ENCODE data around the gene XPR1.
"Not testable (repeated sequence)": the region's sequence is repeated elsewhere in the genome, so short reads cannot be mapped to it uniquely, and the experiment has no call there.

Gene XPR1

DNA sequence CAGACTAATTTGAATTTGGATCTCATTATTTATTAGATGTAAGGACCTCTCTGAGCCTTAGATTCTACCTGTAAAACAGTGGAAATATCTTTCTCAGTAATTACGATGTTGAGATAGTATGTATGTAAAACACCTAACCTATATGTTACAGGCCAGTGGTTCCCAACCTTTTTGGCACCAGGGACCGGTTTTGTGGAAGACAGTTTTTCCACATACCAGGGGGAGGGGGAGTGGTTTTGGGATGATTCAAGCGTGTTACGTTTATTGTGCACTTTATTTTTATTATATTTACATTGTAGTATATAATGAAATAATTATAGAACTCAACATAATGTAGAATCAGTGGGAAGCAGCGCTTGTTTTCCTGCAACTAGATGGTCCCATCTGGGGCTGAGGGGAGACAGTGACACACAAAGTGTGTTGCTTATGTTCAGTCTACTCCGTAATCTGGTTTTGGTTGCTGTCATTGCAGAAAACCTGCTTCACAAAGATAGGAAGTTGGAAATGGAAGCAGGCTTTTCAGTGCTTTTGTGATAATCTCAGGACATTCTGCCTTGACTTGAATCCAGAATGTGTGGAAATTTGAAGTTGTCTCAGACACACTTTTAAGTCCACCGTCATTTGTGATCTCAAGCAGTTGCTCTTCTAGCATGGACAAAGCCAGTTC lies 12.8 kb downstream of the XPR1 start:
- no peak for DNase-seq

DNA sequence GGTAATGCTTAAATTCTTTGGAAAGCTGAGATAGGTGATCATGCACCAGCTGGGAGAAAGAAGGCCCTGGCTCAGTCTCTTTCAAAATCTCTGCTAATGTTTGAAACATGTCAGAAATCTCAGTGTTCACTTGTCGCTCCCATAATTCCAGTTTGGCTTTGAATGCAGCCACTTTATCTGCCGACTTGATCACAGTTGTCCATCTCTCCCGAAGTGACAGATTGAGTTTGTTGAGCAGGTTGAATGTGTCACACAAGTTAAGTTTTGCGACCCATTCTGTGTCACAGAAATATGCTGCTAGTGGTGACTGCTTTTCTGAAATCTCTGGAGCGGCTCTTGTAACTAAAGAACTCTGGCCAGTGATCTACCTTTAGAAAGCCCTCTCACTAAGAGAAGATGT lies 13.4 kb downstream of the XPR1 start:
- DNase-seq: not testable (repeated sequence)

DNA sequence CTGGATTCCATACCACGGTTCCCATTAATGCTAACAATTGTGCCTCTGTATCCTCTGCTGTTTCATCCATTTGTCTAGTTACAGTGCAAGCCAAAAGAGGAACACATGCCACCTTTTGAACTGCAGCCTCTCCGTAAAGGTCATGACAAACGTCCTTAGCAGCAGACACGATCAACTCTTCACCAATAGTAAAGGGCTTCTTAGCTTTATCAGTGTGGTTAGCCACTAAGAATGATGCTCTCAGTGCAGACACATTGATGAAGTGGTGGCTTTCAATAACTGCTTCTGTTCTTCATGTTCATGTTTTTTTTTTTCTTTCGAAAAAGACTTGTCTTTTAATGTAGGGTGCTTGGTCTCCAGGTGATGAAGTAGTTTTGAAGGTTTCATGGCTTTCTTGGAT lies 14.3 kb downstream of the XPR1 start:
- DNase-seq: no peak

- no peak for DNase-seq
These were observed 14.7 kb downstream of the XPR1 start for GRCh38 chr1:180646547-180646946.

DNA sequence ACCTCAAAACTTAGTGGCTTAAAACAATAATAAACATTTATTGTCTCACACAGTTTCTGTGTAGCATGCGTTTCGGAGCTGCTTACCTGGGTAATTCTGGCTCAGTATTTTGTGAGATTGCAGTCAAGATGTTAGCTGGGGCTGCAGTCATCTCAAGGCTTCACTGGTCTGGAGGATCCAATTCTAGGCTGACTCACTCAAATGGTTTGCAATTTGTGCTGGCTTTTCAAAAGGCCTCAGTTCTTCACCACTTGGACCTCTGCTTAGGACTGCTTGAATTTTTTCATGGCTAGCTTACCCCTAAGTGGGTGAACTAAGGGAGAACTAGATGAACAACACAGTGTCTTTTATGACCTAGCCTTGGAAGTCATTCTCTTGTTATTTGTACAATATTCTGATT lies 21.0 kb downstream of the XPR1 start:
- no peak for DNase-seq

DNA sequence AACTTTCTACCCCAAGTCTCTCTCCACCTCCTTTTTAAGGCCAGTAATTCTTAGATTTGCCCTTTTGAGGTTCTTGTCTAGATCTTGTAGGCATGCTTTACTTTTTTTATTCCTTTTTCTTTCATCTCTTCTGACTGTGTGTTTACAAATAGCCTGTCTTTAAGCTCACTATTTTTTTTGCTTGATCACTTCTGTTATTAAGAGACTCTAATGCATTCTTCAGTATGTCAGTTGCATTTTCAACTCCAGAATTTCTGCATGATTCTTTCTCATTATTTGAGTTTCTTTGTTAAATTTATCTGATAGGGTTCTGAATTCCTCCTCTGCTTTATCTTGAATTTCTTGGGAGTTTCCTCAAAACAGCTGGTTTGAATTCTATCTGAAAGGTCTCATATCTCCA lies 30.9 kb downstream of the XPR1 start:
- DNase-seq: no peak

DNA sequence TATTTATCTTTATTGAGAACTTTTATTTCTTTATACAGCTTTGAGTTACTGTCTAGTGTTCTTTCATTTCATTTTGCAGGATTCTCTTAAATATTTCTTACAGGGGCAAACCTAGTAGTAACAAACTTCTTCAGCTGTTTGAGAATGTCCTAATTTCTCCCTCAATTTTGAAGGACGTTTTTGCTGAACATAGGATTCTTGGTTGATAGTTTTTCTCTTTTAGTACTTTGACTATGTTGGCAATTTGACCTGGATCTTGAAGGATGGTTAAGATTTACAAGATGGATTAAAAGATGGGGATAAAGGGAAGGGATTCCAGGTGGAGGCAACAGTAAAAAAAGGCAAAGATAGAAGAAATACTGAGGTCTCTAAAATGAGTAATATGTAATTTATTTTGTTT lies 38.9 kb downstream of the XPR1 start:
- DNase-seq: no peak

DNA sequence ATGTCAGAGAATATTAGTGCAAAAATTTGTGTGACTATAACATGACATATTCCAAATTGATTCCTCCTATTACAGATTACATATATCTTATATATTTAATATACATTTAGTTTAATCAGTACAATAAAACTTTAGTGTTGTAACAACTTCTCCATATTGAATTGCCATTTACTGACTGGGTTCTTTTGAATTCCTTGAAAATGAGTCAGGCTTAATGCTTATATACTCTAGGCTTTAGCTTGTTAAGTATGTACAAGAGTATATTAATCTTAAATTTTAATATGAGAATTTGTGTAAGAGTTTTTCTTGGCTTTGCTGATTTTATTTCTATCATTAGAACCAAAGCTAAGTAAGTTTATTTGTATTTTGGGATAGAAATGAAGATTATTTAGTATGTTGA lies 40.3 kb downstream of the XPR1 start:
- no peak for DNase-seq

- no peak for DNase-seq
These were observed 40.7 kb downstream of the XPR1 start for GRCh38 chr1:180672505-180672904.

GRCh38 chr1:180674603-180675530 lies 43.0 kb downstream of the XPR1 start:
- DNase-seq: no peak

DNA sequence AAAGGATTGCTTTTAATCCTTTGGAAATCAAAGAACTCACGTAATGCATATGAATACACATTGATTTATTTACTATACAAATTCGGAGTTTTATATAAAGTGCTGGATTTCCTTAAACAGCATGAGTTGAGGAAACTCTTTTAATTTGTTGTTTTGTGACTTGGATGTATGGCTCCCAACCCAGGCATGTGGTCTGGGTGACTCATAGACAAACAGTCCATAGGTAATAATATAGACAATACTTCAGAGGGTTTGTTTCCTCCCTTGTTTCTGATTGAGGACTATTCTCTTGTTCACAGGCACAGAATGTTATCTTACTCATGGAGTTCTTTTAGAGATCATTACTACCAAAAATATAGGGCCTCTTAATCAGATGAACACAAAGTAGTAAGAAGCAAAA lies 43.8 kb downstream of the XPR1 start:
- DNase-seq: no peak

DNA sequence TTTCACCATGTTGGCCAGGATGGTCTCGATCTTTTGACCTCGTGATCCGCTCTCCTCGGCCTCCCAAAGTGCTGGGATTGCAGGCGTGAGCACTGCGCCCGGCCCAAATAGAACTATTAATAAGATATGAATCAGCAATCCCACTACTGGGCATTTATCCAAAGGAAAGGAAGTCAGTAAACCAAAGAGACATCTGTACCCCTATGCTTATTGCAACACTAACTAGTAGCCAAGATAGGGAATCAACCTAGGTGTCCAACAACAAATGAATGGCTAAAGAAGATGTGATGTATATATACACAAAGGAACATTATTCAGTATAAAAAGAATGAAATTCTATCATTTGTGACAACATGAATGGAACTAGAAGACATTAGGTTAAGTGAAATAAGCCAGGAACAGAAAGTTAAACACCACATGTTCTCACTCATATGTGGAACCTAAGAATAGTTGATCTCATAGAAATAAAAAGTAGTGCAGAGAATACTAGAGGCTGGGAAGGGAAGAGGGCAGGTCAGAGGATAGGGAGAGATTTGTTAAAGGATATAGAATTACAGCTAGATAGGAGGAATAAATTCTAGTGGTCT lies 48.8 kb downstream of the XPR1 start:
- no peak for DNase-seq

DNA sequence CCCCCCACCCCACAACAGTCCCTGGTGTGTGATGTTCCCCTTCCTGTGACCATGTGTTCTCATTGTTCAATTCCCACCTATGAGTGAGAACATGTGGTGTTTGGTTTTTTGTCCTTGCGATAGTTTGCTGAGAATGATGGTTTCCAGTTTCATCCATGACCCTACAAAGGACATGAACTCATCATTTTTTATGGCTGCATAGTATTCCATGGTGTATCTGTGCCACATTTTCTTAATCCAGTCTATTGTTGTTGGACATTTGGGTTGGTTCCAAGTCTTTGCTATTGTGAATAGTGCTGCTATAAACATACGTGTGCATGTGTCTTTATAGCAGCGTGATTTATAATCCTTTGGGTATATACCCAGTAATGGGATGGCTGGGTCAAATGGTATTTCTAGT lies 51.3 kb downstream of the XPR1 start:
- not testable (repeated sequence) for DNase-seq

DNA sequence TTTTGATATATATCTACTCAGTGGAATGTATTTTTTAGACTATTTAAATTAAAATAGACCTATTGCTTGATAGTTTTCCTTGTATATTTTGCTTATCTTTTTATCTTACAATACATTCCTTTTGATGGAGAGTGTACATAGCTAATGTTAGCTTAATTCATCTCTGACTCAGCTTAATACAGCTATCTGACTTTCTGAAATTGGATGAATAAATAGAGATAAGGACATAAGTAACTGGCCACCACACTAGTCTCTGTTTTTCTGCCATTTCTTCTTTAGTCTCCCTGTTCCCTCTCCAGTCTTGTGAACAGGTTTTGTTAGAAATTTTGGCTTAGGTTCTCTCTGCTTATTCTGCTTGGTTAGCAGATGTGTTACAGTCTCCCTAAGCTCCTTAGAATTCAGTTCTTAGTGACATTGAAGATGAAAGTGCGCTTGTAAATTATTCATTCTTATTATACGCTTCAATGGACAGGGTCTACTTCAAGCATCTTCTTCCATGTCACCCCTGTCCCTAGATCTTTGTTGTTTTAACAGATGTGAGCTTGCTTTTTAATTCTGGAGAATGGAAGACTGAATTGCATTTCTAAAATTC lies 59.6 kb downstream of the XPR1 start:
- peak; percentile 47 for DNase-seq

DNA sequence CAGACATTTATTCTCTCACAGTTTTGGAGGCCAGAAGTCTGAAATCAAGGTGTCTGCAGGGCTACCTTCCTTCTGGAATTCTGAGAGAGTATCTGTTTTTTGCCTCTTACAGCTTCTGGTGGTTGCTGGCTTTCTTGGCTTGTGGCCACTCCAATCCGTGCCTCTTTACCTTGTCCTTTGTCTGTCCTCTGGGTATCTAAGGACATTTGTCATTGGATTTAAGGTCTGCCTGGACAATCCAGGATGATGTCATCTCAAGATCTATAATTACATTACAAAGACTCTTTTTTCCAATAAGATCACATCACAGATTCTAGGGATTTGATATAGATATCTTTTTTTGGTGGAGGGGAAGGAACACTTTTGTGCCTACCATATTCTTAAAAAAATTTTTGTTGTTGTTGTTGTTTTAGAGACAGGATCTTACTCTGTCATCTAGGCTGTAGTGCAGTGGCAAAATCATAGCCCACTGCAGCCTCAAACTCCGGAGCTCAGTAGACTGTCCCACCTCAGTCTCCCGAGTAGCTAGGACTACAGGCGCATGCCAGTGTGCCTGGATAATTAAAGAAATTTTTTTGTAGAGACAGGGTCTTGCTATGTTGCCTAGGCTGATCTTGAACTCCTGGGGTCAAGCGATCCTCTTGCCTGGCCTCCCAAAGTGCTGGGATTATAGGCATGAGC lies 61.9 kb downstream of the XPR1 start:
- DNase-seq: no peak

DNA sequence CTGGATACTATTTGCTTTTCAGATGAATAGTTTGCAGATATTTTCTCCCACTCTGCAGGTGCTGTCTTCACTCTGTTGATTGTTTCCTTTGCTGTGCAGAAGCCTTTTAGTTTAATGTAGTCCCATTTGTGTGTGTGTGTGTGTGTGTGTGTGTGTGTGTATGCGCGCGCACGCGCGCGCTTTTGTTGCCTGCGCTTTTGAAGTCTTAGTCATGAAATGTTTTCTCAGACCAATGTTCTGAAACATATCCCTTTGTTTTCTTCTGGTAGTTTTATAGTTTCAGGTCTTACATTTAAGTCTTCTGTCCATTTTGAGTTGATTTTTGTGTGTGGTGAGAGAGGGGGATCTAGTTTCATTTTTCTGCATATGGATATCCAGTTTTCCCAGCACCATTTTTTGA lies 63.5 kb downstream of the XPR1 start:
- no peak for DNase-seq

GRCh38 chr1:180696361-180696760 lies 64.5 kb downstream of the XPR1 start:
- no peak for DNase-seq

DNA sequence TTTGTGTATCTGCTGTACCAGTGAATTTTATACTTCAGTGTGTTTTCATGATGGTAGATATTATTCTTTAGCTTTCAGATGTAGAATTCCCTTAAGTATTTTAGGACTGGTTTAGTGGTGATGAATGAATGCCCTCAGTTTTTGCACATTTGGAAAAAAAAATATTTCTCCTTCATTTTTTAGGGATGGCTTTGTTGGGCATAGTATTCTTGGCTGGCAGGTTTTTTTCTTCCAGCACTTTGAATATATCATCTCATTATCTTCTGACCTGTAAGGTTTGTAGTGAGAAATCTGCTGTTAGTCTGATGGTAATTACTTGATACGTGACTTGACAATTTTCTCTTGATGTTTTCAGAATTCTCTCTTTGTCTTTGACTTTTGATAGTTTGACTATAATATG lies 66.8 kb downstream of the XPR1 start:
- no peak for DNase-seq

DNA sequence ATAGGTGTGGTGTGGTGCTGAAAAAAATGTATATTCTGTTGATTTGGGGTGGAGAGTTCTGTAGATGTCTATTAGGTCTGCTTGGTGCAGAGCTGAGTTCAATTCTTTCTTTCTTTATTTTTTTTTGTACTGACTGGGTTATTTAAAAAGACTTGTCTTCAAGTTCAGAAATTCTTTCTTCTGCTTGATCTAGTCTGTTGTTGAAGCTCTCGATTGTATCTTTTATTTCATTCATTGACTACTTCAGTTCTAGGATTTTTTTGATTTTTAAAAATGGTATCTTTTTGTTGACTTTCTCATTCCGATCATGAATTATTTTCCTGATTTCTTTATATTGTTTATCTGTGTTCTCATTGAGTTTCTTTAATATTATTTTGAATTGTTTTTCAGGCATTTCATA lies 70.6 kb downstream of the XPR1 start:
- DNase-seq: not testable (repeated sequence)

DNA sequence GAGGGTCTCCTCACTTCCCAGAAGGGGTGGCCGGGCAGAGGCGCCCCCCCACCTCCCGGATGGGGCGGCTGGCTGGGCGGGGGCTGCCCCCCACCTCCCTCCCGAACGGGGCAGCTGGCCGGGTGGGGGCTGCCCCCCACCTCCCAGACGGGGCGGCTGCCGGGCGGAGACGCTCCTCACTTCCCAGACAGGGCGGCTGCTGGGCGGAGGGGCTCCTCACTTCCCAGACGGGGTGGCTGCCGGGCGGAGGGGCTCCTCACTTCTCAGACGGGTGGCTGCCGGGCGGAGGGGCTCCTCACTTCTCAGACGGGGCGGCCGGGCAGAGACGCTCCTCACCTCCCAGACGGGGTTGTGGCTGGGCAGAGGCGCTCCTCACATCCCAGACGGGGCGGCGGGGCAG lies 78.9 kb downstream of the XPR1 start:
- DNase-seq: not testable (repeated sequence)

DNA sequence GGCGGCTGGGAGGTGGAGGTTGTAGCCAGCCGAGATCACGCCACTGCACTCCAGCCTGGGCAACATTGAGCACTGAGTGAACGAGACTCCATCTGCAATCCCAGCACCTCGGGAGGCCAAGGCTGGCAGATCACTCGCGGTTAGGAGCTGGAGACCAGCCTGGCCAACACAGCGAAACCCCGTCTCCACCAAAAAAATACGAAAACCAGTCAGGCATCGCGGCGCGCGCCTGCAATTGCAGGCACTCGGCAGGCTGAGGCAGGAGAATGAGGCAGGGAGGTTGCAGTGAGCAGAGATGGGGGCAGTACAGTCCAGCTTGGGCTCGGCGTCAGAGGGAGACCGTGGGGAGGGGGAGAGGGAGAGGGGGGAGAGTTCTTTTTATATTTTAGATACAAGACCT lies 79.4 kb downstream of the XPR1 start:
- not testable (repeated sequence) for DNase-seq

DNA sequence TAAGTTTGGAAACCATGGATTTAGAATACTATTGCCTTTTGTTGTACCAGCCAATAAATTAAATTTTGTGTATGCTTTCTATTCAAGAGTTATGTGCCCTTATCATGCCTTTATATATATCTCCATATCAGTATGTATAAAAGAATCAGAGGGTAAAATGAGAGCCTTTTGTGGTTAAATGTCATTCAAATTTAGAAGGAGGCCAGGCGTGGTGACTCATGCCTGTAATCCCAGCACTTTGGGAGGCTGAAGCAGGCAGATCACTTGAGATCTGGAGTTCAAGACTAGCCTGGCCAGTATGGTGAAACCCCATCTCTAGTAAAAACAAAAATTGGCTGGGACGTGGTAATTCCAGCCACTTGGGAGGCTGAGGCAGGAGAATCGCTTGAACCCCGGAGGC lies 88.9 kb downstream of the XPR1 start:
- no peak for DNase-seq

- DNase-seq: no peak
These were observed 90.8 kb downstream of the XPR1 start for GRCh38 chr1:180722586-180722985.
